C1 segment of cervical spinal cord (tissue), 14 donors: ENCODE results near the gene BSND.

Source experiments
- DNase-seq, 14 donors: peaks; one replicate each; lab custom pipeline; 2025; lab: John Stamatoyannopoulos, UW

The BSND gene

GRCh38 chr1:54975356-54976108, 23.2 kb upstream of the BSND start:
- DNase-seq = no peak

- no peak for DNase-seq
These were observed 22.0 kb upstream of the BSND start for GRCh38 chr1:54976747-54977146.

- no peak for DNase-seq
These were observed 21.0 kb upstream of the BSND start for GRCh38 chr1:54977533-54978297.

- DNase-seq = no peak
These were observed 20.0 kb upstream of the BSND start for GRCh38 chr1:54978528-54979326.

GRCh38 chr1:54979327-54979891, 19.3 kb upstream of the BSND start:
- DNase-seq = peak in 1 of 14 donors; percentile 38

GRCh38 chr1:54980046-54980527, 18.6 kb upstream of the BSND start:
- DNase-seq = no peak

GRCh38 chr1:54980528-54981241, 18.0 kb upstream of the BSND start, which contains the start of gene TMEM61:
TMEM61 (plus strand) TSS chr1:54980628; CDS start chr1:54981066, 438 bp downstream.
- DNase-seq = peak in 2 of 14 donors; percentile 15 to 35

GRCh38 chr1:54981466-54981865, 17.3 kb upstream of the BSND start:
- DNase-seq = no peak

GRCh38 chr1:54982739-54983138, 16.0 kb upstream of the BSND start:
- no peak for DNase-seq

- DNase-seq = no peak
These were observed 14.4 kb upstream of the BSND start for GRCh38 chr1:54984131-54984842.

GRCh38 chr1:54985556-54985955, 13.2 kb upstream of the BSND start:
- DNase-seq = no peak

- no peak for DNase-seq
These were observed 12.7 kb upstream of the BSND start for GRCh38 chr1:54986025-54986424.

GRCh38 chr1:54986533-54986932, 12.2 kb upstream of the BSND start:
- DNase-seq = no peak

GRCh38 chr1:54987427-54987826, 11.3 kb upstream of the BSND start:
- no peak for DNase-seq

- no peak for DNase-seq
These were observed 10.6 kb upstream of the BSND start for GRCh38 chr1:54987919-54988705.

GRCh38 chr1:54988975-54989374, 9.8 kb upstream of the BSND start:
- no peak for DNase-seq

- peak in 1 of 14 donors; percentile 15 for DNase-seq
These were observed 9.3 kb upstream of the BSND start for GRCh38 chr1:54989473-54989872.

- no peak for DNase-seq
These were observed 8.5 kb upstream of the BSND start for GRCh38 chr1:54989968-54990810.
